H9 (cell line): Measurements from ENCODE around the gene CSNK1G1. TPM values are rescaled to one million over a fixed set of nuclear protein-coding genes. Genes with fewer than 3 reads are reported as not detected.
"Not testable (repeated sequence)": the region's sequence is repeated elsewhere in the genome, so short reads cannot be mapped to it uniquely, and the experiment has no call there.

ENCODE experiments used
- DNase-seq: peaks from one replicate; pipeline ENCODE4 v3.0.0-alpha.2; 2017
- H2AFZ ChIP-seq: one replicate; pipeline ENCODE4 v1.6.1; 2013; ENCODE audit warnings: mild to moderate bottlenecking, low read length, control low read depth, moderate library complexity
- H2AK5ac ChIP-seq: 2 replicates; pipeline ENCODE4 v1.6.1; 2013; ENCODE audit warnings: low read length, control low read depth, mixed read lengths; ENCODE audit not compliant: insufficient read length
- H2BK120ac ChIP-seq: one replicate; pipeline ENCODE4 v1.6.1; 2013; ENCODE audit warnings: low read depth, mild to moderate bottlenecking, low read length, control low read depth, inconsistent platforms; ENCODE audit not compliant: poor library complexity, severe bottlenecking
- H2BK12ac ChIP-seq: 2 replicates; pipeline ENCODE4 v1.6.1; 2013; ENCODE audit warnings: low read length, control low read depth, mixed read lengths, low read depth; ENCODE audit not compliant: insufficient read length
- H2BK15ac ChIP-seq: 2 replicates; pipeline ENCODE4 v1.6.1; 2013; ENCODE audit warnings: low read depth, low read length, control low read depth
- H2BK20ac ChIP-seq: one replicate; pipeline ENCODE4 v1.6.1; 2013; ENCODE audit warnings: low read depth, mild to moderate bottlenecking, low read length, control low read depth, inconsistent platforms; ENCODE audit not compliant: poor library complexity, severe bottlenecking
- H2BK5ac ChIP-seq: 2 replicates; pipeline ENCODE4 v1.6.1; 2013; ENCODE audit warnings: low read length, control low read depth, mixed read lengths; ENCODE audit not compliant: insufficient read length
- H3K14ac ChIP-seq: 2 replicates; pipeline ENCODE4 v1.6.1; 2013; ENCODE audit warnings: low read length, control low read depth; ENCODE audit not compliant: insufficient read depth
- H3K18ac ChIP-seq: 2 replicates; pipeline ENCODE4 v1.6.1; 2013; ENCODE audit warnings: low read depth, mild to moderate bottlenecking, mixed read lengths, low read length, control low read depth; ENCODE audit not compliant: insufficient read length
- H3K23ac ChIP-seq: 2 replicates; pipeline ENCODE4 v1.6.1; 2013; ENCODE audit warnings: low read length, control low read depth, mixed read lengths, low read depth; ENCODE audit not compliant: insufficient read length
- H3K23me2 ChIP-seq: 2 replicates; pipeline ENCODE4 v1.6.1; 2013; ENCODE audit warnings: low read depth, mild to moderate bottlenecking, mixed read lengths, low read length, control low read depth; ENCODE audit not compliant: insufficient read length, poor library complexity, severe bottlenecking
- H3K27ac ChIP-seq: 2 replicates; pipeline ENCODE4 v1.5.1; 2013; ENCODE audit warnings: low read length, control low read depth, mixed read lengths, low read depth; ENCODE audit not compliant: insufficient read length
- H3K27me3 ChIP-seq: 2 replicates; pipeline ENCODE4 v1.6.1; 2013; ENCODE audit warnings: low read length, control low read depth, inconsistent platforms; ENCODE audit not compliant: insufficient read depth
- H3K4ac ChIP-seq: 2 replicates; pipeline ENCODE4 v1.6.1; 2013; ENCODE audit warnings: low read depth, mild to moderate bottlenecking, control low read depth, inconsistent platforms, low read length, moderate library complexity
- H3K4me1 ChIP-seq: 2 replicates; pipeline ENCODE4 v1.6.1; 2013; ENCODE audit warnings: low read length, control low read depth, inconsistent platforms; ENCODE audit not compliant: insufficient read depth
- H3K4me2 ChIP-seq: 2 replicates; pipeline ENCODE4 v1.6.1; 2013; ENCODE audit warnings: low read length, control low read depth, mixed read lengths; ENCODE audit not compliant: insufficient read length, insufficient read depth
- H3K56ac ChIP-seq: 2 replicates; pipeline ENCODE4 v1.6.1; 2013; ENCODE audit warnings: low read depth, mild to moderate bottlenecking, mixed read lengths, low read length, control low read depth; ENCODE audit not compliant: insufficient read length
- H3K79me1 ChIP-seq: 2 replicates; pipeline ENCODE4 v1.6.1; 2013; ENCODE audit warnings: low read depth, mild to moderate bottlenecking, moderate library complexity, low read length, control low read depth, inconsistent platforms; ENCODE audit not compliant: insufficient read depth, poor library complexity, severe bottlenecking
- H3K79me2 ChIP-seq: 2 replicates; pipeline ENCODE4 v1.6.1; 2013; ENCODE audit warnings: low read length, control low read depth, inconsistent platforms; ENCODE audit not compliant: insufficient read depth
- H3K9ac ChIP-seq: 2 replicates; pipeline ENCODE4 v1.6.1; 2013; ENCODE audit warnings: low read length, control low read depth, mixed read lengths; ENCODE audit not compliant: insufficient read length; ENCODE audit errors: extremely low read depth
- H3K9me3 ChIP-seq: one replicate; pipeline ENCODE4 v1.6.1; 2013; ENCODE audit warnings: low read depth, low read length, inconsistent platforms; ENCODE audit not compliant: control insufficient read depth
- H3T11ph ChIP-seq: one replicate; pipeline ENCODE4 v1.6.1; 2013; ENCODE audit warnings: mild to moderate bottlenecking, low read length, control low read depth, inconsistent platforms
- H4K20me1 ChIP-seq: one replicate; pipeline ENCODE4 v1.6.1; 2013; ENCODE audit not compliant: control insufficient read depth, insufficient read length, insufficient read depth
- H4K5ac ChIP-seq: 2 replicates; pipeline ENCODE4 v1.6.1; 2013; ENCODE audit warnings: low read depth, mild to moderate bottlenecking, mixed read lengths, low read length, control low read depth; ENCODE audit not compliant: insufficient read length
- H4K8ac ChIP-seq: replicated peaks from 2 replicates; pipeline ENCODE4 v1.6.1; 2013; ENCODE audit warnings: low read length, control low read depth, mixed read lengths, low read depth; ENCODE audit not compliant: insufficient read length
- H4K91ac ChIP-seq: 2 replicates; pipeline ENCODE4 v1.6.1; 2013; ENCODE audit warnings: low read depth, mild to moderate bottlenecking, moderate library complexity, mixed read lengths, low read length, control low read depth; ENCODE audit not compliant: insufficient read length
- H3K27ac Mint-ChIP-seq, 3 experiments: 2 replicates in 2 of 3; 3 replicates in 1 of 3; pipeline ENCODE4 v1.8.0; 2020 to 2021; ENCODE audit warnings: mixed read lengths in 3 of 3, mild to moderate bottlenecking in 1 of 3, moderate library complexity in 1 of 3
- H3K27me3 Mint-ChIP-seq: 2 replicates; pipeline ENCODE4 v1.8.0; 2021; ENCODE audit warnings: low read depth, mild to moderate bottlenecking, moderate library complexity, mixed read lengths
- H3K36me3 Mint-ChIP-seq, 3 experiments: 2 replicates in 2 of 3; 3 replicates in 1 of 3; pipeline ENCODE4 v1.8.0; 2020 to 2021; ENCODE audit warnings: low read depth in 3 of 3, mixed read lengths in 3 of 3; ENCODE audit not compliant: insufficient read depth in 1 of 3
- H3K4me1 Mint-ChIP-seq, 2 experiments: 2 replicates each; pipeline ENCODE4 v1.8.0; 2020; ENCODE audit warnings: mixed read lengths in 2 of 2
- H3K4me3 Mint-ChIP-seq, 2 experiments: 2 replicates in 1 of 2; 3 replicates in 1 of 2; pipeline ENCODE4 v1.8.0; 2020 to 2021; ENCODE audit warnings: mild to moderate bottlenecking in 2 of 2, mixed read lengths in 2 of 2, moderate library complexity in 1 of 2
- H3K9me3 Mint-ChIP-seq, 2 experiments: 2 replicates in 1 of 2; 3 replicates in 1 of 2; pipeline ENCODE4 v1.8.0; 2020; ENCODE audit warnings: mild to moderate bottlenecking in 2 of 2, mixed read lengths in 2 of 2, moderate library complexity in 1 of 2
- WGBS: extraction: QIAGEN DNeasy Blood & Tissue Kit; methylation state at CpG from one replicate; pipeline ENCODE4 v1.1.7; 2013; ENCODE audit warnings: missing lambda C conversion rate, low lambda C conversion rate, mixed read lengths; ENCODE audit not compliant: insufficient read length; ENCODE audit errors: extremely low coverage; 5-methylcytosine and 5-hydroxymethylcytosine counted together
- total RNA-seq: library from RNA; stranded (reverse); gene quantifications from 2 replicates; pipeline ENCODE4 v1.2.1, GENCODE V29; 2021
- TF ChIP-seq, protein P1 (sequence below): fragments of 200-600 bp; sonication (generic); conservative IDR thresholded peaks from 3 replicates; pipeline ENCODE4 v1.8.0; 2021; ENCODE audit warnings: antibody characterized with exemption, mild to moderate bottlenecking

CSNK1G1 gene
- total RNA-seq, 1 experiment from 2014 or later = 17.1 TPM

DNA sequence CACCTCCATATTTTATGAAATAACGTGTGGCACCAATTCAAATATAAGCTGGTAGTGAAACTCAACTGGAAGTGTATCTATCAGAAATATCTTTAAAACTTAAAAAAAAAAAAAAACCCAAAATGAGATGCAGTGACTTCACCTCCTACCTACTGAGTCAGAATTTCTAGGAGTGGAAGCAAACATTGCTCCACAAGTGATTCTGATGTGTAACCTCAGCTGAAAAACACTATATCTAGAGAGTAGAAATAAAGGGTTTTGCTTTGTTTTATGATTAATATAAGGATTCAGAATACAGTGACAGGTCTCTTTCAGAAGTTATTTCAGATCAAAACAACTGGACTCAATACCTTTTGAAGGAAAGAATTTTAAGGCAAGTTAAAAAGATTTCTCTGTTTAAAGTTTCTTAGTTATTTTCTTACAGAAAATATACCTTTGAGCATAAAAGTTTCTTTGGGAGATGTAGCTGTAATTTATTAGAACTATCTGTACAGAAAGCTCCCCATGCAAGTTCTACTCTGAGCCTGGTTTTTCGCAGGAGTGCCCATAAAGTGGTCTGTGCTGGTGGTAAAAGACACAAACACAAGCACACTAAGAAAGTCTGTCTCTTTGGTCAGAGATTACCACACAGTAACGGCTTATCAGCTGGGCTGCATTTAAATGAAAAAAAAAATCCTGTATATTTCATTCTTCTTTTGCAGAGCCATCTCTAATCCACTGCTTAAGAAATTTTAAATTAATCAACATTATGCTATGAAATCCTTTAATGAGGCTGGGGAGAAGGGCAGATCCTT is 133.2 kb downstream of the CSNK1G1 start:
- H3K9me3 ChIP-seq = no peaks in the 10 kb centered on the region
- TF ChIP-seq, protein P1, sequence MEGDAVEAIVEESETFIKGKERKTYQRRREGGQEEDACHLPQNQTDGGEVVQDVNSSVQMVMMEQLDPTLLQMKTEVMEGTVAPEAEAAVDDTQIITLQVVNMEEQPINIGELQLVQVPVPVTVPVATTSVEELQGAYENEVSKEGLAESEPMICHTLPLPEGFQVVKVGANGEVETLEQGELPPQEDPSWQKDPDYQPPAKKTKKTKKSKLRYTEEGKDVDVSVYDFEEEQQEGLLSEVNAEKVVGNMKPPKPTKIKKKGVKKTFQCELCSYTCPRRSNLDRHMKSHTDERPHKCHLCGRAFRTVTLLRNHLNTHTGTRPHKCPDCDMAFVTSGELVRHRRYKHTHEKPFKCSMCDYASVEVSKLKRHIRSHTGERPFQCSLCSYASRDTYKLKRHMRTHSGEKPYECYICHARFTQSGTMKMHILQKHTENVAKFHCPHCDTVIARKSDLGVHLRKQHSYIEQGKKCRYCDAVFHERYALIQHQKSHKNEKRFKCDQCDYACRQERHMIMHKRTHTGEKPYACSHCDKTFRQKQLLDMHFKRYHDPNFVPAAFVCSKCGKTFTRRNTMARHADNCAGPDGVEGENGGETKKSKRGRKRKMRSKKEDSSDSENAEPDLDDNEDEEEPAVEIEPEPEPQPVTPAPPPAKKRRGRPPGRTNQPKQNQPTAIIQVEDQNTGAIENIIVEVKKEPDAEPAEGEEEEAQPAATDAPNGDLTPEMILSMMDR = no peak
- H4K5ac ChIP-seq = no peak overlapping the region
- no peak overlapping the region for H3K27ac ChIP-seq
- no peaks in the 10 kb centered on the region for H3K79me2 ChIP-seq
- H4K20me1 ChIP-seq = no peaks in the 10 kb centered on the region
- no peak overlapping the region for H2BK12ac ChIP-seq
- no peak overlapping the region for H2BK120ac ChIP-seq
- no peak overlapping the region for H2BK5ac ChIP-seq
- no peak overlapping the region for H4K91ac ChIP-seq
- H3K18ac ChIP-seq = no peak overlapping the region
- H3K4me2 ChIP-seq = no peak overlapping the region
- no peak overlapping the region for H3T11ph ChIP-seq
- H3K9ac ChIP-seq = no peak overlapping the region
- no peak overlapping the region for H3K23ac ChIP-seq
- H3K14ac ChIP-seq = no peak overlapping the region
- peaks cover 2 to 7% of the 10 kb centered on the region in 2 experiments; a peak in 4 of 5 replicates for H3K9me3 Mint-ChIP-seq
- WGBS = no CpG with 5 or more reads among the region's 3 CpGs
- no peaks in the 10 kb centered on the region for H3K4me1 Mint-ChIP-seq
- no peaks in the 10 kb centered on the region for H3K27me3 ChIP-seq
- H2AK5ac ChIP-seq = no peak overlapping the region
- no peak overlapping the region for H3K27ac Mint-ChIP-seq
- no peaks in the 10 kb centered on the region for H3K27me3 Mint-ChIP-seq
- no peak overlapping the region for H2BK20ac ChIP-seq
- no peak overlapping the region for H4K8ac ChIP-seq
- H3K4me3 Mint-ChIP-seq = no peak overlapping the region
- DNase-seq = no peak
- H2BK15ac ChIP-seq = no peak overlapping the region
- H3K23me2 ChIP-seq = no peaks in the 10 kb centered on the region
- peaks cover 7 to 13% (median 8%) of the 10 kb centered on the region in 3 experiments; a peak in 6 of 7 replicates for H3K36me3 Mint-ChIP-seq
- no peaks in the 10 kb centered on the region for H3K4me1 ChIP-seq
- no peak overlapping the region for H3K56ac ChIP-seq
- H3K79me1 ChIP-seq = no peaks in the 10 kb centered on the region
- H2AFZ ChIP-seq = no peak overlapping the region
- H3K4ac ChIP-seq = no peak overlapping the region

DNA sequence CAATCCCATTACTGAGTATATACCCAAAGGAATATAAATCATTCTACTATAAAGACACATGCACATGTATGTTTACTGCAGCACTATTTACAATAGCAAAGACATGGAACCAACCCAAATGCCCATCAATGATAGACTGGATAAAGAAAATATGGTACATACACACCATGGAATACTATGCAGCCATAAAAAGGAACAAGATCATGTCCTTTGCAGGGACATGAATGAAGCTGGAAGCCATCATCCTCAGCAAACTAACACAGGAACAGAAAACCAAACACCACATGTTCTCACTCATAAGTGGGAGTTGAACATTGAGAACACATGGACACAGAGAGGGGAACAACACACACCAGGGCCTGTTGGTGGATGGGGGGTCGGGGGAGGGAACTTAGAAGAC is 134.1 kb downstream of the CSNK1G1 start:
- not testable (repeated sequence) for H3K23ac ChIP-seq, H3T11ph ChIP-seq

More for the DNA sequence above, 134.1 kb downstream of the CSNK1G1 start:
- H2AK5ac ChIP-seq, H4K8ac ChIP-seq, H3K9me3 ChIP-seq, H3K27ac Mint-ChIP-seq, H3K4me1 ChIP-seq, H2BK5ac ChIP-seq, H3K56ac ChIP-seq, H3K27me3 Mint-ChIP-seq, H3K9ac ChIP-seq, H3K4me1 Mint-ChIP-seq, H3K27ac ChIP-seq, H2BK20ac ChIP-seq, H3K27me3 ChIP-seq, H3K14ac ChIP-seq, H3K18ac ChIP-seq, DNase-seq, H2AFZ ChIP-seq, H3K4me2 ChIP-seq, H3K4ac ChIP-seq, H4K20me1 ChIP-seq, H4K91ac ChIP-seq, H3K4me3 Mint-ChIP-seq, H3K23me2 ChIP-seq, H3K79me2 ChIP-seq, H3K9me3 Mint-ChIP-seq, H4K5ac ChIP-seq, H2BK12ac ChIP-seq, H2BK15ac ChIP-seq, H2BK120ac ChIP-seq, H3K79me1 ChIP-seq: not testable (repeated sequence)
- H3K36me3 Mint-ChIP-seq = peaks cover 7 to 13% (median 8%) of the 10 kb centered on the region in 3 experiments; a peak in 6 of 7 replicates
- no CpG with 5 or more reads among the region's 1 CpG for WGBS
